AG09309 (cell line): ENCODE data around the gene TRIM39.

Source experiments
- DNase-seq: peaks from one replicate; pipeline ENCODE4 v3.0.0-alpha.2; 2010; ENCODE audit warnings: low read depth
- H3K4me3 ChIP-seq: 2 replicates; pipeline ENCODE4 v1.5.1; 2011; ENCODE audit warnings: mild to moderate bottlenecking, low read depth, low read length, moderate library complexity; ENCODE audit not compliant: control insufficient read depth
- TF ChIP-seq, protein P1 (sequence below): IDR thresholded peaks from 2 replicates; pipeline ENCODE4 v1.5.1; 2011; ENCODE audit warnings: mild to moderate bottlenecking, low read depth, low read length, inconsistent platforms; ENCODE audit not compliant: insufficient read depth, control insufficient read depth; ENCODE audit errors: missing control alignments

TRIM39 gene

DNA sequence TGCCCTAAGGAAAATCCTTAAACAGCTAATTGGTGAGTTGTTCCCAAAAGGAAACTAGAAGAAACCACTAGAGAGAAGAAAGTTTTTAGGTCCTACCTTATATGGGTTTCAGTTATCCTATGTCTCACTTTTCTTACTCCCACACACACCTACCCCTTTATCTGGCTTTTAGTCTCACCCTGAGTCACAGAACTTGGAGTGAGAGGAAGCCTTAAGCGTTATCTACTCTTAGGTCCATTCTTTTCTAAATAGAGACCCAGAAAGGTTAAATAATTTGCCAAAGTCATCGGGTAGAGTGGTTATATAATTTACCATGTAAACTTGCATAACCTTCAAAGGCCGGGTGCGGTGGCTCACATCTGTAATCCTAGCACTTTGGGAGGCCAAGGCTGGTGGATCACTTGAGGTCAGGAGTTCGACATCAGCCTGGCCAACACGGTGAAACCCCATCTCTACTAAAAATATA lies 13.9 kb downstream of the TRIM39 start:
- no peak for DNase-seq
- TF ChIP-seq, protein P1, sequence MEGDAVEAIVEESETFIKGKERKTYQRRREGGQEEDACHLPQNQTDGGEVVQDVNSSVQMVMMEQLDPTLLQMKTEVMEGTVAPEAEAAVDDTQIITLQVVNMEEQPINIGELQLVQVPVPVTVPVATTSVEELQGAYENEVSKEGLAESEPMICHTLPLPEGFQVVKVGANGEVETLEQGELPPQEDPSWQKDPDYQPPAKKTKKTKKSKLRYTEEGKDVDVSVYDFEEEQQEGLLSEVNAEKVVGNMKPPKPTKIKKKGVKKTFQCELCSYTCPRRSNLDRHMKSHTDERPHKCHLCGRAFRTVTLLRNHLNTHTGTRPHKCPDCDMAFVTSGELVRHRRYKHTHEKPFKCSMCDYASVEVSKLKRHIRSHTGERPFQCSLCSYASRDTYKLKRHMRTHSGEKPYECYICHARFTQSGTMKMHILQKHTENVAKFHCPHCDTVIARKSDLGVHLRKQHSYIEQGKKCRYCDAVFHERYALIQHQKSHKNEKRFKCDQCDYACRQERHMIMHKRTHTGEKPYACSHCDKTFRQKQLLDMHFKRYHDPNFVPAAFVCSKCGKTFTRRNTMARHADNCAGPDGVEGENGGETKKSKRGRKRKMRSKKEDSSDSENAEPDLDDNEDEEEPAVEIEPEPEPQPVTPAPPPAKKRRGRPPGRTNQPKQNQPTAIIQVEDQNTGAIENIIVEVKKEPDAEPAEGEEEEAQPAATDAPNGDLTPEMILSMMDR, result no peak
- no peak overlapping the region for H3K4me3 ChIP-seq

DNA sequence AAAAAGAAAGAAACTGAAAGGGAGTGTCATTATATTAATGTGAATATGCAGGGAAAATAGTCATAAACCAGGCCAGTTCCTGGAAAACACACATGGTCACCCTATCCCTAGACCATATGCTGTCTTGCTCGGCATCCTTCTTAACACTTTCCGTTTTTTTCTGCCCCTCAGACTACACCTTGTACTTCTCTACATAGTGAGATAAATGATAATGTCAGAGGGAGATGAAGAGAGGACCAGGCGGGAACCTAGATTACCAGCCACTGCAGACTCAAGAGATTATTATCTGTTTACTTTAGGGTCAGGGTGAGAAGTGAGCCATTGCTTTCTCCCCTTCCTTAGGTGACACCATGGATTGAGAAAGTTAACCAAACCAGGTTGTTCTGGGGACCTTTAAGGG lies 14.5 kb downstream of the TRIM39 start:
- TF ChIP-seq, protein P1, result no peak
- no peak for DNase-seq
- no peak overlapping the region for H3K4me3 ChIP-seq

DNA sequence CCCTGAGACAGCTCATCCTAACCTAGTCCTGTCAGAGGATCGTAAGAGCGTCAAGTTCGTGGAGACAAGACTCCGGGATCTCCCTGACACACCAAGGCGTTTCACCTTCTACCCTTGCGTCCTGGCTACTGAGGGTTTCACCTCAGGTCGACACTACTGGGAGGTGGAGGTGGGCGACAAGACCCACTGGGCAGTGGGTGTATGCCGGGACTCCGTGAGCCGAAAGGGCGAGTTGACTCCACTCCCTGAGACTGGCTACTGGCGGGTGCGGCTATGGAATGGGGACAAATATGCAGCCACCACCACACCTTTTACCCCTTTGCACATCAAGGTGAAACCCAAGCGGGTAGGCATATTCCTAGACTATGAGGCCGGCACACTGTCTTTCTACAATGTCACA lies 15.0 kb downstream of the TRIM39 start:
- H3K4me3 ChIP-seq, result no peak overlapping the region
- TF ChIP-seq, protein P1, result no peak

DNA sequence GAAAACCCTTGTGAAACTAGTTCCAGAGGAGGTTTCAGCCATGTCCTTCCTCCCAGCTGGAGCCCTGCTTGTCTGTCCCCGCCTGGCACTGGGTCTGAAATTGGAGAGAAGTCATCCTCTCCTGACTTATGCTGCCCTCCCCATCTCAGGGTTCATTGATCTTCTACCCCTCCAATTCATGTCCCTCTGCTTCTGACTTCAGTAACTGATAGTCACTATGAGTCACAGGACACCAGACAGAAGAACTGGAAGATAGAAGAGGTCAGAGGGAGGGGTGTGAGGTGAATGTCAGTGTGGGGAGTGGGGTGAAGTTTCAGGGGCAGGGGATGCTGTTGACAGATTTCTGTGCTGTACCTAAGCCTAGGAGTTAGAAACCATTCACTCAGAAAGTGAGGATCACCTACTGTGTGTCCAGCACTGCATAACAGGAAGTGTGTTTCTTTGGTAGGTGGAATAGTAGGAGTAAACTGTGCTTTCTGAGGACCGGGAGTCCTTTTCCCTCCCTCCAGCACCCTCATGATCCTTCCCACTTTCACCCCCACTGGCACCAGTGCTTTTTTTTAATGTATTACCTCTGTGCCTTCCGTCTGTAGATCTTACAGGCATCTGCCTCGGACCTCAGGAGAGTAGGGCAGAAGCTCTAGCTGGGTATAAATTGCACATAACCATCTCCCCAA lies 17.6 kb downstream of the TRIM39 start:
- H3K4me3 ChIP-seq, result no peak overlapping the region
- DNase-seq, result no peak
- TF ChIP-seq, protein P1, result no peak

More for the DNA sequence above, 15.0 kb downstream of the TRIM39 start:
- no peak for DNase-seq

DNA sequence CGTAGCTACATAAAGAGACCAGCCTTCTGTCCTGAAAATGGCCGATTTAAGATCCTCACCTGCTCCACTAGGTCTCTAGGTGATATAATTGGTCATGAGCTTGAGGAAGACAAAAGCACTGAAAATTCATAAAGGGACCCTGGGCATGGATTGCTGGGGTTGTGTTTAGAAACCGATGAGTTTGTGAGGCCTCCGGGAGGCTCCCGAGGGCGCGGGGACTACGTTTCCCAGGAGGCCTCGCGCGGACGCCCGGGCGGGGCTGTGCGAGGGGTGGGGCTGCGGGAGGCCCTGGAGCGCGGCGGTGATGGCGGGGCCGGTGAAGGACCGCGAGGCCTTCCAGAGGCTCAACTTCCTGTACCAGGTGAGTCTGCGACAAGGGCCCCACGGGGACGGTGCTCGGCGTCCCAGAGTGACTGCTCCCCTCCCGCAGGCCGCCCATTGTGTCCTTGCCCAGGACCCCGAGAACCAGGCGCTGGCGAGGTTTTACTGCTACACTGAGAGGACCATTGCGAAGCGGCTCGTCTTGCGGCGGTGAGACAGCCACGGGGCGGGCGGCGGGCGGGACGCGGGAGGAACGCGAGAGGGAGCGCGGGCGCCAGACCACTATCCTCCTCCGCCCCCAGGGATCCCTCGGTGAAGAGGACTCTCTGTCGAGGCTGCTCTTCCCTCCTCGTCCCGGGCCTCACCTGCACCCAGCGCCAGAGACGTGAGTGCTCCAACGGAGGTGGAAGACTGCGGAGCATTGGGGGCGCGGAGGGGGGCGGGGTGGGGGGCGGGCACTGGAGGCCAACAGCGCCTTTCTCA lies 18.3 kb downstream of the TRIM39 start, which contains the start of gene RPP21:
Gene RPP21 (plus strand): TSS at position 289 of the 804 bp plus-strand sequence. CDS start 16 bp downstream, at position 305.
- no peak for DNase-seq
- peak within 1 kb of the TSS; percentile 66 for H3K4me3 ChIP-seq

DNA sequence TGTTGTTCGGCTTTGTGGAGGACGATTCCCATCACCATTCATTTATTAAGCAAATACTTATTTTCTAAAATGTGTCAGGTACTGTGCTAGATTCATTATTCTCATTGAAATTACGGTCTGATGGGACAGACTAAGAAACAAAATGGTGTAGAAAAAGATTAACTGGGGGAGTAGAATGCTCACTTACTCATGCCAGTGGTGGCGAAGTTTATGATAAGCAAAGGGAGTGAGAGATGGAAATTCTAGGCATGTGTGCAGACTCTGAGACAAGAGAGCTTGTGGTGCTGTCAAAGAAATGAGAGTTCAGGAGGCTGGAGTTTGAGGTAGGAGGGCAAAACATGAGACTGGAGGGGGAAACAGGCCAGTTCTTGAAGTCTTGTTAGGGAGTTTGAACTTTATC lies 19.1 kb downstream of the TRIM39 start:
- TF ChIP-seq, protein P1, result no peak

More for the DNA sequence above, 18.3 kb downstream of the TRIM39 start, which contains the start of gene RPP21:
- TF ChIP-seq, protein P1, result no peak

More for the DNA sequence above, 19.1 kb downstream of the TRIM39 start:
- H3K4me3 ChIP-seq, result peak overlapping the region; percentile 66
- DNase-seq, result no peak
